ENCODE data around the gene ATP13A1. TPM values are rescaled to one million over a fixed set of nuclear protein-coding genes. Genes with fewer than 3 reads are reported as not detected.

The ATP13A1 gene
- total RNA-seq, 1 experiment from 2014 or later, result 48.5 TPM

DNA sequence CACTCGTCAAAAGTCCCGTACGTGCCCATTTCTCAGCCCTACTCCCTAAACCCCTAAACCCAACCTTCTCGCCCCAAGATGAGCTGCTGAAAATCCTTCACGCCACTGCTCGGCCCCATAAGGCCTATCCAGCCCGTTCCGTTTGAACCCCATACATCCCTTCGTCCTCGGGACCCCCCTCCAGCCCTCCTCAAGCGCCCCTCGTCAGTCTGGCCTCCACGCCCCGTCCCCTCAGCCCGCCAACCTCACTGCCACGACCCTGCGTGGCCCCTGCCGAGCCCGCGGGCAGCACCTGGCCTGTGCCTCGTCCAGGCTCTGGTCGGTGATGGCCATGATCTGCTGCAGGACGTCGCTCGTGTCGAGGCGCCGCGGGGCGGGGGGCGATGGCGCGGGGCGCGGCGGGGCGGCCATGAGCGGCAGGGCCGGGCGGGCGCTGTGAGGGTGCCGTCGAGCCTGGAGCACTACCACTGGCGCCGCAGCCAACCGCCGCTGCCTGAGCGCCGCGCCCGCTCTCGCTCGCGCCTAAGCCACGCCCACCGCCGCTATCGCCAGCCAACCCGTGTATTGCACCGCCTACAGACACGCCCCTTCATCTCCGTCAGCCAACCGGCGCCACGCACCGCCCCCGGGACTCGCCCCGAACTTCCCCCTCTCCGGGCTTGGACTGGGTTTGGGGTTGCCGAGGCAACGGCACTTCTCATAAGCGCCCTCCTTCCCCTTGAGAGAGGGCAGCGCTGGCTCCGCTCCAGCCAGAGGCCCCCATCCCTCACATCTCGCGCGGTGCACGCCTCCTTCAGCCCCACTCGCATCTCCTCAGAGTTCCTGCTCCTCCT is 45.0 kb downstream of the ATP13A1 start, which contains the start of gene PBX4:
TSS of gene PBX4 (minus strand) at position 469 of the 833 bp plus-strand sequence. CDS start at position 411, 58 bp downstream.
- Histone ChIP-seq H2AFZ (ENCODE audit: low read length) (peak within 1 kb of the TSS; percentile 70; the same call in 1 of the 2 replicates), H3K27ac (ENCODE audit: low read length) (no peak within 1 kb of the TSS), H3K9ac (ENCODE audit: low read length) (peak within 1 kb of the TSS; percentile 74), H4K20me1 (ENCODE audit: low read length) (no peaks in the 10 kb centered on the region), H3K4me2 (ENCODE audit: low read length) (peak within 1 kb of the TSS; percentile 94), H3K79me2 (ENCODE audit: low read length) (peaks cover 28% of the 10 kb centered on the region), H3K9me3 (ENCODE audit: low read length) (no peaks in the 10 kb centered on the region), H3K4me1 (ENCODE audit: insufficient read depth, low read length) (peaks cover 44% of the 10 kb centered on the region), H3K27me3 (ENCODE audit: low read length) (no peaks in the 10 kb centered on the region), H3K36me3 (ENCODE audit: low read depth, low read length) (no peaks in the 10 kb centered on the region), H3F3A (ENCODE audit: low read length, unreplicated experiment) (no peaks in the 10 kb centered on the region), H3K9me2 (replicated peaks; ENCODE audit: low read length) (no peaks in the 10 kb centered on the region), H3K4me3 (ENCODE audit: low read length) (peak within 1 kb of the TSS; percentile 79)
- ATAC-seq (peak; percentile 92), DNase-seq (peak; percentile 94)
- POLR2A ChIA-PET (ENCODE audit: unreplicated experiment), result no interaction called here
- intact Hi-C loops (cut with micrococcal nuclease), result no loop called here
- TF ChIP-seq EZH2 (IDR thresholded peaks at IDR 0.05; ENCODE audit: low read length, unreplicated experiment), result no peak
- BruUV-seq (replicated peaks), result no TSS peak
- CTCF ChIA-PET, result no interaction called here

DNA sequence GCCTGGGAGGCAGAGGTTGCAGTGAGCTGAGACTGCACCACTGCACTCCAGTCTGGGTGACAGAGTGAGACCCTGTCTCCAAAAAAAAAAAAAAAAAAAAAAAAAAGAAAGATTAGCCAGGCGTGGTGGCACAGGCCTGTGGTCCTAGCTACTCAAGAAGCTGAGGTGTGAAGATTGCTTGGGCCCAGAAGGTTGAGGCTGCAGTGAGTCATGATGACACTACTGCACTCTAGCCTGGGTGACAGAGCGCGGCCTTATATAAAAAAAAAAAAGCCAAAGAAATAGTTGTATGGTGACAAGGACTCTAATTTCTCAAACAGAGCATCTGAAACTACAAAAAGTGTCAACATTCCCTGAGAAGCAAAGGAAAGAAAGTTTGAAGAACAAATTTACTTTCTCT is 48.4 kb downstream of the ATP13A1 start:
- H4K20me1 ChIP-seq (ENCODE audit: low read length), result no peaks in the 10 kb centered on the region
- BruUV-seq (replicated peaks), result no TSS peak
- ChIA-PET CTCF (no interaction called here), POLR2A (ENCODE audit: unreplicated experiment) (interaction anchor here (0.6 kb wide), 1 partner anchor 23 kb away, joined by 9 read pairs; no protein-coding TSS in a partner anchor)
- intact Hi-C loops (cut with micrococcal nuclease), result no loop called here
- no peak for TF ChIP-seq EZH2 (IDR thresholded peaks at IDR 0.05; ENCODE audit: low read length, unreplicated experiment)
- no peak for TF ChIP-seq EZH2phosphoT487 (IDR thresholded peaks at IDR 0.05; ENCODE audit: borderline replicate concordance, low read length)
- TF ChIP-seq, protein P1, sequence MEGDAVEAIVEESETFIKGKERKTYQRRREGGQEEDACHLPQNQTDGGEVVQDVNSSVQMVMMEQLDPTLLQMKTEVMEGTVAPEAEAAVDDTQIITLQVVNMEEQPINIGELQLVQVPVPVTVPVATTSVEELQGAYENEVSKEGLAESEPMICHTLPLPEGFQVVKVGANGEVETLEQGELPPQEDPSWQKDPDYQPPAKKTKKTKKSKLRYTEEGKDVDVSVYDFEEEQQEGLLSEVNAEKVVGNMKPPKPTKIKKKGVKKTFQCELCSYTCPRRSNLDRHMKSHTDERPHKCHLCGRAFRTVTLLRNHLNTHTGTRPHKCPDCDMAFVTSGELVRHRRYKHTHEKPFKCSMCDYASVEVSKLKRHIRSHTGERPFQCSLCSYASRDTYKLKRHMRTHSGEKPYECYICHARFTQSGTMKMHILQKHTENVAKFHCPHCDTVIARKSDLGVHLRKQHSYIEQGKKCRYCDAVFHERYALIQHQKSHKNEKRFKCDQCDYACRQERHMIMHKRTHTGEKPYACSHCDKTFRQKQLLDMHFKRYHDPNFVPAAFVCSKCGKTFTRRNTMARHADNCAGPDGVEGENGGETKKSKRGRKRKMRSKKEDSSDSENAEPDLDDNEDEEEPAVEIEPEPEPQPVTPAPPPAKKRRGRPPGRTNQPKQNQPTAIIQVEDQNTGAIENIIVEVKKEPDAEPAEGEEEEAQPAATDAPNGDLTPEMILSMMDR (conservative IDR thresholded peaks at IDR 0.05; ENCODE audit: low read depth, low read length), result no peak
- DNase-seq (peak; percentile 80), ATAC-seq (peak; percentile 17; the same call in 1 of the 2 replicates)
- no peaks in the 10 kb centered on the region for H3K36me3 ChIP-seq (ENCODE audit: low read depth, low read length)
- no peak overlapping the region for H2AFZ ChIP-seq (ENCODE audit: low read length)
- peaks cover 53% of the 10 kb centered on the region for H3K4me1 ChIP-seq (ENCODE audit: insufficient read depth, low read length)
- no peak overlapping the region for H3K9ac ChIP-seq (ENCODE audit: low read length)
- H3F3A ChIP-seq (ENCODE audit: low read length, unreplicated experiment), result no peaks in the 10 kb centered on the region
- peak overlapping the region; percentile 32; the same call in 1 of the 2 replicates for H3K4me2 ChIP-seq (ENCODE audit: low read length)
- peaks cover 43% of the 10 kb centered on the region for H3K79me2 ChIP-seq (ENCODE audit: low read length)
- H3K4me3 ChIP-seq (ENCODE audit: low read length), result no peak overlapping the region
- H3K27me3 ChIP-seq (ENCODE audit: low read length), result no peaks in the 10 kb centered on the region
- peak overlapping the region; percentile 91 for H3K27ac ChIP-seq (ENCODE audit: low read length)
- no peaks in the 10 kb centered on the region for H3K9me3 ChIP-seq (ENCODE audit: low read length)
- no peaks in the 10 kb centered on the region for H3K9me2 ChIP-seq (replicated peaks; ENCODE audit: low read length)

DNA sequence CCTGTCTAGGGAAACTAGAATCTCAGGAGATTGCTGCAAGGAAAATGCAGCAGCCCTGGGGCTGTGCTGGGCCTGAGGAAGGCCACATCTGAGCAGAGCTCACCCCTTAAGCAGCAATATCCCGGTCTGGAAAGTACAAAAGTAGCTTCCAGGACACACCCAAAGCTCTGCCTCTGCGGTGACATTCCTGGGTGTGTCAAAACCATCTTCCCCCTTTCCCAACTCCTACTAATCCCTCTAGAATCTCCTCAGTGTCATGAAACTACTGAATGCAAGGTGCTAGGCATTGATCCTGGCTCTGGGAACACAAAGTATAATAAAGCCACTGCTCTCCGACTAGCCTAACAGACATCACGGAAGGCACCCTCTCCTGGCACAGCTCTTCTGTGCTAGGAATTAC is 50.0 kb downstream of the ATP13A1 start:
- Histone ChIP-seq H3K27ac (ENCODE audit: low read length) (peak overlapping the region; percentile 91), H3K9me3 (ENCODE audit: low read length) (no peaks in the 10 kb centered on the region), H3K27me3 (ENCODE audit: low read length) (no peaks in the 10 kb centered on the region), H3K4me1 (ENCODE audit: insufficient read depth, low read length) (peaks cover 48% of the 10 kb centered on the region), H3F3A (ENCODE audit: low read length, unreplicated experiment) (no peaks in the 10 kb centered on the region), H2AFZ (ENCODE audit: low read length) (no peak overlapping the region; the same call in 1 of the 2 replicates), H3K36me3 (ENCODE audit: low read depth, low read length) (no peaks in the 10 kb centered on the region), H3K4me2 (ENCODE audit: low read length) (peak overlapping the region; percentile 77), H3K79me2 (ENCODE audit: low read length) (peaks cover 48% of the 10 kb centered on the region), H3K9me2 (replicated peaks; ENCODE audit: low read length) (no peaks in the 10 kb centered on the region), H4K20me1 (ENCODE audit: low read length) (no peaks in the 10 kb centered on the region), H3K9ac (ENCODE audit: low read length) (peak overlapping the region; percentile 56), H3K4me3 (ENCODE audit: low read length) (peak overlapping the region; percentile 35; the same call in 1 of the 2 replicates)
- ATAC-seq, result peak; percentile 81
- ChIA-PET POLR2A (ENCODE audit: unreplicated experiment) (interaction anchor here (0.6 to 1.0 kb wide), 3 partner anchors 15 to 98 kb away, joined by 3 read pairs; no protein-coding TSS in a partner anchor), CTCF (interaction anchor here (0.7 kb wide), 3 partner anchors 26 to 70 kb away, joined by 3 to 5 read pairs (median 4); no protein-coding TSS in a partner anchor)
- peak; percentile 91 for DNase-seq
- no TSS peak for BruUV-seq (replicated peaks)
- no peak for TF ChIP-seq EZH2 (IDR thresholded peaks at IDR 0.05; ENCODE audit: low read length, unreplicated experiment)
- TF ChIP-seq, protein P1 (conservative IDR thresholded peaks at IDR 0.05; ENCODE audit: low read depth, low read length), result no peak
- no peak for TF ChIP-seq EZH2phosphoT487 (IDR thresholded peaks at IDR 0.05; ENCODE audit: borderline replicate concordance, low read length)
- intact Hi-C loops (cut with micrococcal nuclease), result no loop called here

Data from PC-3 (cell line).